Measurements from ENCODE around the gene CDK1.

DNA sequence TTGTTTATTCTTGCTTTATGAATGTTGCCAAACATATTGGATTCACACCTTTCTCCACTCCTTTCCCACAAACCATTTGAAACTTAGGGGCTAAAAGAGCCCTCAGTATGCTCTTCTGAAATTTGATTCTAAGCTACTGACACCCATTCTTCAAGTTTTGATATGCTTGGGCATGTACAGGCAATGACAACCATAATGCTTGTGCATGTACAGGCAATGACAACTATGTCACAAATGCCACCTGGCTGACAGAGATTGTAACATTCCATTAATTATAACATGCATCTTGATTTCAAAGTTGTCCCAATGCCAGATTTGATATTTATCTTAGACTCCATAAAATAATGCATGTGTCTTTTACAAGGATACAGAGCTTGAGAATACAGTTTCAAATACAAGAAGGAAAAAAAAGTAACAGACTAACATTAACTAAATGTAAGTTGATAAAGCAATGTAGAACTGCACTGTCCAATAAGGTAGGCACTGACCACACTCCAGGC lies 17.5 kb upstream of the CDK1 start:
- TF ChIP-seq, protein P1, sequence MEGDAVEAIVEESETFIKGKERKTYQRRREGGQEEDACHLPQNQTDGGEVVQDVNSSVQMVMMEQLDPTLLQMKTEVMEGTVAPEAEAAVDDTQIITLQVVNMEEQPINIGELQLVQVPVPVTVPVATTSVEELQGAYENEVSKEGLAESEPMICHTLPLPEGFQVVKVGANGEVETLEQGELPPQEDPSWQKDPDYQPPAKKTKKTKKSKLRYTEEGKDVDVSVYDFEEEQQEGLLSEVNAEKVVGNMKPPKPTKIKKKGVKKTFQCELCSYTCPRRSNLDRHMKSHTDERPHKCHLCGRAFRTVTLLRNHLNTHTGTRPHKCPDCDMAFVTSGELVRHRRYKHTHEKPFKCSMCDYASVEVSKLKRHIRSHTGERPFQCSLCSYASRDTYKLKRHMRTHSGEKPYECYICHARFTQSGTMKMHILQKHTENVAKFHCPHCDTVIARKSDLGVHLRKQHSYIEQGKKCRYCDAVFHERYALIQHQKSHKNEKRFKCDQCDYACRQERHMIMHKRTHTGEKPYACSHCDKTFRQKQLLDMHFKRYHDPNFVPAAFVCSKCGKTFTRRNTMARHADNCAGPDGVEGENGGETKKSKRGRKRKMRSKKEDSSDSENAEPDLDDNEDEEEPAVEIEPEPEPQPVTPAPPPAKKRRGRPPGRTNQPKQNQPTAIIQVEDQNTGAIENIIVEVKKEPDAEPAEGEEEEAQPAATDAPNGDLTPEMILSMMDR (IDR thresholded peaks at IDR 0.05) = no peak
- TF ChIP-seq POLR2A (IDR thresholded peaks at IDR 0.05) = no peak
